KMS-11 (cell line): ENCODE data around the gene FSTL5.

Experiments
- H2AFZ ChIP-seq: fragments of 200-600 bp; sonication (generic); 2 replicates; pipeline ENCODE4 v1.6.1; 2016; ENCODE audit warnings: antibody characterized with exemption, mixed run types, low read depth
- H3K27ac ChIP-seq: fragments of 200-600 bp; sonication (generic); 2 replicates; pipeline ENCODE4 v1.6.1; 2016; ENCODE audit warnings: mild to moderate bottlenecking, mixed run types
- H3K27me3 ChIP-seq: fragments of 200-600 bp; sonication (generic); 2 replicates; pipeline ENCODE4 v1.6.1; 2017; ENCODE audit warnings: mild to moderate bottlenecking, low read depth, mixed run types, moderate library complexity; ENCODE audit not compliant: insufficient read depth
- H3K36me3 ChIP-seq: fragments of 200-600 bp; sonication (generic); 2 replicates; pipeline ENCODE4 v1.6.1; 2017; ENCODE audit warnings: mild to moderate bottlenecking, mixed run types; ENCODE audit not compliant: insufficient read depth
- H3K4me1 ChIP-seq: fragments of 200-600 bp; sonication (generic); 2 replicates; pipeline ENCODE4 v1.6.1; 2016; ENCODE audit warnings: mild to moderate bottlenecking, low read depth, mixed run types; ENCODE audit not compliant: poor library complexity, severe bottlenecking
- H3K4me2 ChIP-seq: fragments of 200-600 bp; sonication (generic); 2 replicates; pipeline ENCODE4 v1.7.0; 2016; ENCODE audit warnings: mild to moderate bottlenecking, mixed run types
- H3K4me3 ChIP-seq: fragments of 200-600 bp; sonication (generic); IDR thresholded peaks from 2 replicates; pipeline ENCODE4 v1.6.1; 2017; ENCODE audit warnings: low read depth, low read length, mixed read lengths; ENCODE audit not compliant: insufficient read depth
- H3K79me2 ChIP-seq: fragments of 200-600 bp; sonication (generic); 2 replicates; pipeline ENCODE4 v1.6.1; 2016; ENCODE audit warnings: low read depth, mixed run types; ENCODE audit not compliant: insufficient read depth
- H3K9ac ChIP-seq: fragments of 200-600 bp; sonication (generic); 2 replicates; pipeline ENCODE4 v1.6.1; 2016; ENCODE audit warnings: mild to moderate bottlenecking, mixed run types
- H4K20me1 ChIP-seq: fragments of 200-600 bp; sonication (generic); 2 replicates; pipeline ENCODE4 v1.6.1; 2016; ENCODE audit warnings: mild to moderate bottlenecking, mixed run types; ENCODE audit not compliant: insufficient read depth
- TF ChIP-seq, protein P1 (sequence below): fragments of 200-600 bp; sonication (generic); conservative IDR thresholded peaks from 2 replicates; pipeline ENCODE4 v1.6.1; 2017; ENCODE audit warnings: low read depth, mild to moderate bottlenecking, antibody characterized with exemption, low read length, moderate library complexity, mixed read lengths

Gene FSTL5

GRCh38 chr4:162017863-162018262, 145.9 kb downstream of the FSTL5 start:
- no peaks in the 10 kb centered on the region for H3K36me3 ChIP-seq
- TF ChIP-seq, protein P1, sequence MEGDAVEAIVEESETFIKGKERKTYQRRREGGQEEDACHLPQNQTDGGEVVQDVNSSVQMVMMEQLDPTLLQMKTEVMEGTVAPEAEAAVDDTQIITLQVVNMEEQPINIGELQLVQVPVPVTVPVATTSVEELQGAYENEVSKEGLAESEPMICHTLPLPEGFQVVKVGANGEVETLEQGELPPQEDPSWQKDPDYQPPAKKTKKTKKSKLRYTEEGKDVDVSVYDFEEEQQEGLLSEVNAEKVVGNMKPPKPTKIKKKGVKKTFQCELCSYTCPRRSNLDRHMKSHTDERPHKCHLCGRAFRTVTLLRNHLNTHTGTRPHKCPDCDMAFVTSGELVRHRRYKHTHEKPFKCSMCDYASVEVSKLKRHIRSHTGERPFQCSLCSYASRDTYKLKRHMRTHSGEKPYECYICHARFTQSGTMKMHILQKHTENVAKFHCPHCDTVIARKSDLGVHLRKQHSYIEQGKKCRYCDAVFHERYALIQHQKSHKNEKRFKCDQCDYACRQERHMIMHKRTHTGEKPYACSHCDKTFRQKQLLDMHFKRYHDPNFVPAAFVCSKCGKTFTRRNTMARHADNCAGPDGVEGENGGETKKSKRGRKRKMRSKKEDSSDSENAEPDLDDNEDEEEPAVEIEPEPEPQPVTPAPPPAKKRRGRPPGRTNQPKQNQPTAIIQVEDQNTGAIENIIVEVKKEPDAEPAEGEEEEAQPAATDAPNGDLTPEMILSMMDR = no peak
- no peaks in the 10 kb centered on the region for H3K27me3 ChIP-seq
- H3K27ac ChIP-seq = no peak overlapping the region
- H3K4me1 ChIP-seq = no peaks in the 10 kb centered on the region
- no peak overlapping the region for H3K9ac ChIP-seq
- no peaks in the 10 kb centered on the region for H3K79me2 ChIP-seq
- H3K4me3 ChIP-seq = no peak overlapping the region
- H4K20me1 ChIP-seq = no peaks in the 10 kb centered on the region
- no peak overlapping the region for H2AFZ ChIP-seq
- H3K4me2 ChIP-seq = no peak overlapping the region

GRCh38 chr4:162016991-162017390, 146.8 kb downstream of the FSTL5 start:
- H3K9ac ChIP-seq = no peak overlapping the region
- H4K20me1 ChIP-seq = no peaks in the 10 kb centered on the region
- no peak overlapping the region for H3K4me2 ChIP-seq
- H3K4me3 ChIP-seq = no peak overlapping the region
- no peaks in the 10 kb centered on the region for H3K79me2 ChIP-seq
- TF ChIP-seq, protein P1 = no peak
- no peaks in the 10 kb centered on the region for H3K36me3 ChIP-seq
- H2AFZ ChIP-seq = no peak overlapping the region
- no peaks in the 10 kb centered on the region for H3K27me3 ChIP-seq
- no peaks in the 10 kb centered on the region for H3K4me1 ChIP-seq
- no peak overlapping the region for H3K27ac ChIP-seq

GRCh38 chr4:162016219-162016618, 147.6 kb downstream of the FSTL5 start:
- no peaks in the 10 kb centered on the region for H3K79me2 ChIP-seq
- H3K27ac ChIP-seq = no peak overlapping the region
- H2AFZ ChIP-seq = no peak overlapping the region
- no peak overlapping the region for H3K4me3 ChIP-seq
- H3K9ac ChIP-seq = no peak overlapping the region
- no peaks in the 10 kb centered on the region for H3K27me3 ChIP-seq
- H4K20me1 ChIP-seq = no peaks in the 10 kb centered on the region
- H3K36me3 ChIP-seq = no peaks in the 10 kb centered on the region
- no peak overlapping the region for H3K4me2 ChIP-seq
- H3K4me1 ChIP-seq = no peaks in the 10 kb centered on the region
- TF ChIP-seq, protein P1 = no peak

- Histone ChIP-seq H2AFZ (no peak overlapping the region), H3K27me3 (no peaks in the 10 kb centered on the region), H3K9ac (no peak overlapping the region), H3K79me2 (no peaks in the 10 kb centered on the region), H3K36me3 (no peaks in the 10 kb centered on the region), H3K27ac (no peak overlapping the region), H3K4me1 (peaks cover 6% of the 10 kb centered on the region), H3K4me3 (no peak overlapping the region), H3K4me2 (no peak overlapping the region), H4K20me1 (no peaks in the 10 kb centered on the region)
- TF ChIP-seq, protein P1 = no peak
These were observed 148.7 kb downstream of the FSTL5 start for GRCh38 chr4:162015090-162015489.
